ENCODE results near the gene KPNA4. TPM values are rescaled to one million over a fixed set of nuclear protein-coding genes. Genes with fewer than 3 reads are reported as not detected.
A peak's percentile ranks its signal among the peaks of the same experiment; 100 is the strongest.
"Not testable (repeated sequence)": the region's sequence is repeated elsewhere in the genome, so short reads cannot be mapped to it uniquely, and the experiment has no call there.

The KPNA4 gene
- total RNA-seq, 1 donor from 2014 or later = 46.7 TPM

DNA sequence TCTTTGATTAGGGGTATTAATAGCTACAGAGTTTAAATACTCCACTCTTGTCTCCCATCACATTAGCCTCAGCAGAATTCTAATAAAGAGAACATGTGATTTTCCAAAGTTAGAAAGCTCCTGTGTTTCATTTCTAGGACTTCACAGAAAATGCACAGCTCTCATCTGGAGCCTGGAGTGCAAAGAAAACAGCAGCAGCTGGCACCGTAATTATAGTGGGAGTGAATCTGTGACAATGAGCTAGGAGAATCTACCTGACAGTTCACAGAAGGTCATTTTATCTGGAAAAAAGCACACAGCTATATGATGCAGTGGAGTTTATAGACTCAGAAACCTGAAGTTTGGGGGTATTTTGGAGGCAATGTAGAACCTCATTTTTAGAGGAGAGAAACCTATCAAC is 110.4 kb downstream of the KPNA4 start:
- POLR2A ChIA-PET = no interaction called here
- no peaks in the 10 kb centered on the region for H3K9me3 Mint-ChIP-seq
- CTCF ChIA-PET = no interaction called here
- peaks cover 5% of the 10 kb centered on the region for H3K4me1 Mint-ChIP-seq
- DNase-seq (no peak), ATAC-seq (ENCODE audit: low read depth) (no peak)
- no peak overlapping the region for H3K27ac Mint-ChIP-seq
- no peak overlapping the region for H3K4me3 Mint-ChIP-seq
- intact Hi-C loops (cut with micrococcal nuclease) = no loop called here
- TF ChIP-seq, protein P1, sequence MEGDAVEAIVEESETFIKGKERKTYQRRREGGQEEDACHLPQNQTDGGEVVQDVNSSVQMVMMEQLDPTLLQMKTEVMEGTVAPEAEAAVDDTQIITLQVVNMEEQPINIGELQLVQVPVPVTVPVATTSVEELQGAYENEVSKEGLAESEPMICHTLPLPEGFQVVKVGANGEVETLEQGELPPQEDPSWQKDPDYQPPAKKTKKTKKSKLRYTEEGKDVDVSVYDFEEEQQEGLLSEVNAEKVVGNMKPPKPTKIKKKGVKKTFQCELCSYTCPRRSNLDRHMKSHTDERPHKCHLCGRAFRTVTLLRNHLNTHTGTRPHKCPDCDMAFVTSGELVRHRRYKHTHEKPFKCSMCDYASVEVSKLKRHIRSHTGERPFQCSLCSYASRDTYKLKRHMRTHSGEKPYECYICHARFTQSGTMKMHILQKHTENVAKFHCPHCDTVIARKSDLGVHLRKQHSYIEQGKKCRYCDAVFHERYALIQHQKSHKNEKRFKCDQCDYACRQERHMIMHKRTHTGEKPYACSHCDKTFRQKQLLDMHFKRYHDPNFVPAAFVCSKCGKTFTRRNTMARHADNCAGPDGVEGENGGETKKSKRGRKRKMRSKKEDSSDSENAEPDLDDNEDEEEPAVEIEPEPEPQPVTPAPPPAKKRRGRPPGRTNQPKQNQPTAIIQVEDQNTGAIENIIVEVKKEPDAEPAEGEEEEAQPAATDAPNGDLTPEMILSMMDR (IDR thresholded peaks at IDR 0.05) = no peak
- H3K36me3 Mint-ChIP-seq (ENCODE audit: low read depth) = no peaks in the 10 kb centered on the region
- H3K27me3 Mint-ChIP-seq = peaks cover 1% of the 10 kb centered on the region

DNA sequence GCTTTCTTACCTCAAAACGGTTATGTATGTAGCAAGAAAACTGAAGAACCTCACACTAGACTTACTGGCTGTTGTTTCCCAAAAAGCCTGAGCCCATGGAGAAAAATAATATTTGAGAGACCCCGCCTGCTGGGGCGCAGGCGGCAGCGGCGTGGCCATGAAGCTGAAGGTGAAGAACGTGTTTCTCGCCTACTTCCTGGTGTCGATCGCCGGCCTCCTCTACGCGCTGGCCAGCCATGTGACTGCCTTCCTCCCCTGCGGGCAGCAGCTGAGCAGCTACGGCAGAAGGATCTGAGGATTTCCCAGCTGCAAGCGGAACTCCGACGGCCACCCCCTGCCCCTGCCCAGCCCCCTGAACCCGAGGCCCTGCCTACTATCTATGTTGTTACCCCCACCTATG is 113.1 kb downstream of the KPNA4 start:
- intact Hi-C loops (cut with micrococcal nuclease); ATAC-seq (ENCODE audit: low read depth); H3K27me3 Mint-ChIP-seq; H3K9me3 Mint-ChIP-seq; H3K36me3 Mint-ChIP-seq (ENCODE audit: low read depth); H3K27ac Mint-ChIP-seq; CTCF ChIA-PET; H3K4me3 Mint-ChIP-seq; DNase-seq: not testable (repeated sequence)
- POLR2A ChIA-PET = interaction anchor here (0.5 to 0.6 kb wide), 2 partner anchors 53 to 78 kb away, joined by 3 to 5 read pairs; no protein-coding TSS in a partner anchor
- peaks cover 25% of the 10 kb centered on the region for H3K4me1 Mint-ChIP-seq

DNA sequence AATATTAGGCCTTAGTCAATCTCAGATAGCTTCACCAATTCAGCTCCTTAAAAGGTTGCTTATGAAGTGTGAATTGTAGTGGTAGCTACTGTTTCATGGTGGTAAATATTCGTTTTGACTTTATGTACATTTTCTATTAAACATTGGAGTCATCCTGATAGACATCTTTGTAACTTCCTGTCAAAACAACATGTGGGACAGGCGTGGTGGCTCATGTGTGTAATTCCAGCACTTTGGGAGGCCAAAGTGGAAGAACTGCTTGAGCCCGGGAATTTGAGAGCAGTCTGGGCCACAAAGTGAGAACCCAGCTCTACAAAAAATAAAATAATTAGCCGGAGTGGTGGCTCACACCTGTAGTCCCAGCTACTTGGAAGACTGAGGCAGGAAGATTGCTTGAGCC is 113.8 kb downstream of the KPNA4 start:
- peaks cover 28% of the 10 kb centered on the region for H3K4me1 Mint-ChIP-seq
- ChIA-PET CTCF (no interaction called here), POLR2A (interaction anchor here (0.5 to 1.4 kb wide), 4 partner anchors 52 to 117 kb away, joined by 3 to 6 read pairs (median 4); no protein-coding TSS in a partner anchor)
- no peak for ATAC-seq (ENCODE audit: low read depth)
- no peak overlapping the region for H3K4me3 Mint-ChIP-seq
- peaks cover 8% of the 10 kb centered on the region for H3K36me3 Mint-ChIP-seq (ENCODE audit: low read depth)
- no peaks in the 10 kb centered on the region for H3K27me3 Mint-ChIP-seq
- TF ChIP-seq, protein P1 (IDR thresholded peaks at IDR 0.05) = no peak
- intact Hi-C loops (cut with micrococcal nuclease) = no loop called here
- no peaks in the 10 kb centered on the region for H3K9me3 Mint-ChIP-seq
- H3K27ac Mint-ChIP-seq = no peak overlapping the region
- DNase-seq = no peak

DNA sequence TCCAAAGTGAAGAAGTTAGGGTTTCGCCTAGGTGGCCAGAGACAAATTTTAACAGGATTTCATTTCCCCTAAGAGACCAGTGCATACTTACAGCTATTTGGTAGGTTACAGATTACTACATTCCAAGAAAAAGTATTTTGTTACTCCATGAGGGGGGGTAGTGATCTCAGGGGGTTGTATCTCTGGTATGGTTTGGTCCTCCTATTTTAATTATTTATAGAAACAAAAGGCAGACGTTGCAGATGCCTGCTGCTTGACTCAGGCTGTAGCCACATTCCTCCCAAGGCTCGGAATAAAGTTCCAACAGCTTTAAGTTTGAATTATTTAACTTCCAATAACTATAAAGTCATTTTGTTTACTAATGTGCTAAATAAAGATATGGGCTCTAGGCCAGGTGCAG is 114.5 kb downstream of the KPNA4 start:
- peak overlapping the region; percentile 68 for H3K27ac Mint-ChIP-seq
- CTCF ChIA-PET = no interaction called here
- POLR2A ChIA-PET = interaction anchor here (0.8 to 1.4 kb wide), 2 partner anchors 51 to 118 kb away, joined by 4 to 6 read pairs; no protein-coding TSS in a partner anchor

DNA sequence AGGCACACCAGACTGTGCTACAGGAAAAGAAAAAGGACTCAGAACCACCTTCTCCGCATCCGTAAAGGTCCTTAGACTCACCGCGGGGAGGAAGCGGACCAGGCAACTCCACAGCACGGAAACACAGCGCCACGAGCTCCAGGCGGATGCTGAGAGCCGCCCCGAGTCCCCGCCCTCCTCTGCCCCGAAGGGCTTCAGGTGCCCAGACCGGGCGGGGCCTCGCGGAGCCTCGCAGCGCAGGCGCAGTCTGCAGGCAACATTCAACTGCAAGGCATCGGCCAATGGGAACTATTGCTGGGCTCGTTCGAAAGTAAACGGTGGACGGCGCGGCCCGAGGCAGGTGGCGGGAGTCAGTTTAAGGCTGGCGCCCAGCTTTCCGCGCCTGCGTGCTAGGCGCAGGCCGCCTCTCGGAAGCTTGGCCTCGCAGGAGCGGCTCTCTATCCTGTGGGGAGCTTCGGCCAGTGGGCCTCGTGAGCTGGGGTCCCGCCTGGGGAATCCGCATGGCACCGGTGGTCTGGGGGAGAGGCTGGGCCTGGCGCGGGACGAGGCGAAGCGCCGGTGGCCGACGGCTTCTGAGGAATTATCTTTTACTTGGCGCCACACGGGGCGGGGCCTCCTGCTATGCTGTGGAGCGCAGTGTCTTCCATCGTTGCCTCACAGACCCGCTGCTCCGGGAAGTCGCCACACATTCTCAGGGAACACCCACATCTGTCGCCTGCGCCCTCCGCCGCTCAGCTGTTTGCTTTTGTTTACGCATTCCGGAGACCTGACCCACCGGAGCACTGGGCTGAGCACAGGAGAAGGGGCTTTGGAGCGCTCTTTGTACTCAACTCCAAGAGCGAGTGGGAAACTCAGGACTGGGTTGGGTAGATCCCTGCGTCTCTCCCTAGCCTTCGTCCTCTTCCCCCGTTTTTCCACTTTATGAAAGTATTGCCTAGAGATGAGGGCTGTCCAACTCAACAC is 115.5 kb downstream of the KPNA4 start, which contains the start of gene TRIM59:
TRIM59 (minus strand) TSS at position 151 of the 963 bp plus-strand sequence. CDS start 10,603 bp downstream, outside the sequence.
- ATAC-seq (ENCODE audit: low read depth) (peak; percentile 96), DNase-seq (peak; percentile 92)
- H3K27me3 Mint-ChIP-seq = no peaks in the 10 kb centered on the region
- peak within 1 kb of the TSS; percentile 90 for H3K27ac Mint-ChIP-seq
- intact Hi-C loops (cut with micrococcal nuclease) = loop anchor here (1.0 to 5.0 kb wide), 9 partner anchors 11 to 770 kb away; partner anchors contain the start of genes IFT80, IL12A, KPNA4 and SMC4
- POLR2A ChIA-PET = interaction anchor here (0.6 to 1.7 kb wide), 11 partner anchors 10 to 1648 kb away, joined by 3 to 16 read pairs (median 5); partner anchors contain the start of genes IFT80, KPNA4, MFSD1 and NMD3
- H3K36me3 Mint-ChIP-seq (ENCODE audit: low read depth) = peaks cover 14% of the 10 kb centered on the region
- CTCF ChIA-PET = interaction anchor here (0.7 to 1.4 kb wide), 4 partner anchors 10 to 53 kb away, joined by 3 read pairs; partner anchors contain the start of gene SMC4
- H3K9me3 Mint-ChIP-seq = no peaks in the 10 kb centered on the region
- H3K4me1 Mint-ChIP-seq = peaks cover 33% of the 10 kb centered on the region
- peak within 1 kb of the TSS; percentile 94 for H3K4me3 Mint-ChIP-seq
- TF ChIP-seq, protein P1 (IDR thresholded peaks at IDR 0.05) = no peak

More for the DNA sequence above, 114.5 kb downstream of the KPNA4 start:
- ATAC-seq (ENCODE audit: low read depth) (no peak), DNase-seq (no peak)
- Mint-ChIP-seq H3K9me3 (no peaks in the 10 kb centered on the region), H3K36me3 (ENCODE audit: low read depth) (peaks cover 12% of the 10 kb centered on the region), H3K27me3 (no peaks in the 10 kb centered on the region), H3K4me1 (peaks cover 30% of the 10 kb centered on the region), H3K4me3 (peak overlapping the region; percentile 94)
- intact Hi-C loops (cut with micrococcal nuclease) = loop anchor here (1.0 kb wide), 1 partner anchor 304 kb away; no protein-coding TSS in a partner anchor
- TF ChIP-seq, protein P1 (IDR thresholded peaks at IDR 0.05) = no peak

Measured in activated B cell treated with CpG ODN at 0.5 μM for 24 hours (primary cell).